Measurements from ENCODE around the gene LSR. TPM values are rescaled to one million over a fixed set of nuclear protein-coding genes. Genes with fewer than 3 reads are reported as not detected.
A peak's percentile ranks its signal among the peaks of the same experiment; 100 is the strongest.
"Not testable (repeated sequence)": the region's sequence is repeated elsewhere in the genome, so short reads cannot be mapped to it uniquely, and the experiment has no call there.

The LSR gene
- total RNA-seq, 1 donor from 2014 or later, result 2.8 TPM

- H3K27me3 Mint-ChIP-seq, result no peaks in the 10 kb centered on the region
- peaks cover 7% of the 10 kb centered on the region for H3K36me3 Mint-ChIP-seq (ENCODE audit: low read depth)
- peaks cover 4% of the 10 kb centered on the region for H3K9me3 Mint-ChIP-seq
- peaks cover 68% of the 10 kb centered on the region for H3K4me1 Mint-ChIP-seq
- no peak for DNase-seq
- intact Hi-C loops (cut with micrococcal nuclease), result loop anchor here (5.0 kb wide), 1 partner anchor 35 kb away; the partner anchor contains the start of gene LSR
- H3K27ac Mint-ChIP-seq, result peak overlapping the region; percentile 97
- H3K4me3 Mint-ChIP-seq, result peak overlapping the region; percentile 77
Observed at GRCh38 chr19:35212241-35212640, 36.6 kb upstream of the LSR start.

DNA sequence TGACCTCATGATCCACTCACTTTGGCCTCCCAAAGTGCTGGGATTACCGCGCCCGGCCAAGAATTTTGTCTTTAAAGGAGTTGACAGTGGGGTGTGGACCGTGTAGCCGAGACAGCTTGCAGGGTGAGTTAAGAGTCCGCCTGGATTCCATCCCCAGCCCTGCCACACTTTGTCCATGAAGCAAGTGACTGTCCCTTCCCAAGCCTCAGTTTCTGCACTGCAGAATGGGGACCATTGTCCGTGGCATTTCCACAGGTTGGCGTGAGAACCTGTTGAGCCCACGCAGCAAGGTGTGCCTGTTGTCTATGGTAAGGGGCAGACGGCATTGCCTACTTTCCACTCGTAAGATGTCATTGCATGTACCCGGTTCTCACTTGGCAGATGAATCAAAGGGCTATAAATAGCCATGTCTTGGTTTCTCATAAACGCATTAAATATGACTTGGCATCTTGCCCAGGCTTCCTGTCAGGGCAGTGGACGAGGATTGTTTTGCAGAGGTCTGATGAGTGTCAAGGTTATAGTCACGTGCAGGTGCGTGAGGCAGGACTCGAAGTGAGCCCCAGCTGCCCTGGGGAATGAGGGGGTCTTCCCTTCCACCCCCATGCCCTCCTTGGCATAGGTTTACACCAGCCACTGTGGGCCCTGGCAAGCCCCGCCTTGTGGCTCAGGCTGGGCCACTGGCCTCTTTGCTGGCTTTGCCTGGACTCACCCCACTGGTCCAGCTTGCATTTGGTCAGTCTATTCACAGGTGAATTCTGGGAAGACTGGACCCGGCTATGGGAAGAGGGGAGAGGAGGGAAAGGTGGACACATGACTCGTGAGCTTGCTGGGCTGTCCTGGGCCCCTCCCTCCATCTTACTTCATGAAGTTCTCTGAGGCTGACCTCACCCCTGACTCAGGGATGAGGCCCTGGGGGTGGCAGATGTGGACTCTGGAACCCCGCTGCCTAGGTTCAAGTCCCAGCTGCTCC, 34.9 kb upstream of the LSR start:
- peaks cover 56% of the 10 kb centered on the region for H3K4me1 Mint-ChIP-seq
- peak overlapping the region; percentile 84 for H3K27ac Mint-ChIP-seq
- H3K9me3 Mint-ChIP-seq, result no peaks in the 10 kb centered on the region
- H3K4me3 Mint-ChIP-seq, result peak overlapping the region; percentile 19
- peaks cover 3% of the 10 kb centered on the region for H3K36me3 Mint-ChIP-seq (ENCODE audit: low read depth)
- no peaks in the 10 kb centered on the region for H3K27me3 Mint-ChIP-seq
- intact Hi-C loops (cut with micrococcal nuclease), result loop anchor here (2.0 to 5.0 kb wide), 2 partner anchors 33 to 133 kb away; partner anchors contain the start of genes FFAR1 and LSR
- DNase-seq, result peak; percentile 88

GRCh38 chr19:35214766-35215422, 33.9 kb upstream of the LSR start:
- H3K36me3 Mint-ChIP-seq (ENCODE audit: low read depth), result peaks cover 7% of the 10 kb centered on the region
- no peak overlapping the region for H3K4me3 Mint-ChIP-seq
- no peak for DNase-seq
- intact Hi-C loops (cut with micrococcal nuclease), result loop anchor here (2.0 to 5.0 kb wide), 2 partner anchors 32 to 132 kb away; partner anchors contain the start of genes FFAR1 and LSR
- H3K27ac Mint-ChIP-seq, result peak overlapping the region; percentile 43
- peaks cover 4% of the 10 kb centered on the region for H3K9me3 Mint-ChIP-seq
- H3K4me1 Mint-ChIP-seq, result peaks cover 49% of the 10 kb centered on the region
- no peaks in the 10 kb centered on the region for H3K27me3 Mint-ChIP-seq

DNA sequence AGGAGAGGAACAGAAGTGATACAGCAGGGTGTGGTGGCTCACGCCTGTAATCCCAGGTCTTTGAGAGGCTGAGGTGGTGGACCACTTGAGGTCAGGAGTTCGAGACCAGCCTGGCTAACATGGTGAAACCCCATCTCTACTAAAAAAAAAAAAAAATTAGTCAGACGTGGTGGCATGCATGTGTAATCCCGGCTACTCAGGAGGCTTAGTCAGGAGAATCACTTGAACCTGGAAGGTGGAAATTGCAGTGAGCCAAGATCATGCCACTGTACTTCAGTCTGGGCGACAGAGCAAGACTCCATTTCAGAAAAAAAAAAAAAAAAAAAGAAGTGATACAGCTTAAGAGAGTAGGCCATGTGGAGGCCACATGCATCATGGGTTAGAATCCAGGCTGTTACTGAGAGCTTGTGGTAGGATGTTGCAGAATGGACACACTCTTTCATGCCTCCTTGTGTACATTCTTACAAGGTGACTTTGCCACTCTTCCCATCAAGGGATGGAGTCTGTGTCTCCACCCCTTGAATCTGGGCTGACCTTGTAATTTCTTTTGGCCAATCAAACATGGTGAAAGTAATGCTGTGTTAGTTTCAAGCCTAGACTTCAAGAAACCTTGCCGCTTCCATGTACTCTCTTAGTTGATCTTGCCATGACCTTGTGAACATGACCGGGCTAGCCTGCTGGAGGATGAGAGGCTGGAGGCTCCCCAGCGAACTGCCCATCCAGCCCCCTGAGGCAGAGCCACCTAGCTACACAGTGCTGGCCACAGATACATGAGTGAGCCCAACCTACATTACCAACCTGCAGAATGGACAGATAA, 32.6 kb upstream of the LSR start:
- no peak for DNase-seq
- no peaks in the 10 kb centered on the region for H3K27me3 Mint-ChIP-seq
- peaks cover 7% of the 10 kb centered on the region for H3K36me3 Mint-ChIP-seq (ENCODE audit: low read depth)
- peak overlapping the region; percentile 70 for H3K27ac Mint-ChIP-seq
- H3K4me1 Mint-ChIP-seq, result peaks cover 44% of the 10 kb centered on the region
- intact Hi-C loops (cut with micrococcal nuclease), result no loop called here
- H3K4me3 Mint-ChIP-seq, result no peak overlapping the region
- H3K9me3 Mint-ChIP-seq, result peaks cover 4% of the 10 kb centered on the region

GRCh38 chr19:35216833-35217648, 31.8 kb upstream of the LSR start:
- intact Hi-C loops (cut with micrococcal nuclease), result no loop called here
- H3K27ac Mint-ChIP-seq, result peak overlapping the region; percentile 70
- peaks cover 7% of the 10 kb centered on the region for H3K36me3 Mint-ChIP-seq (ENCODE audit: low read depth)
- peaks cover 37% of the 10 kb centered on the region for H3K4me1 Mint-ChIP-seq
- DNase-seq, result peak; percentile 87
- H3K27me3 Mint-ChIP-seq, result no peaks in the 10 kb centered on the region
- H3K4me3 Mint-ChIP-seq, result no peak overlapping the region
- H3K9me3 Mint-ChIP-seq, result peaks cover 4% of the 10 kb centered on the region

- H3K36me3 Mint-ChIP-seq (ENCODE audit: low read depth), result peaks cover 7% of the 10 kb centered on the region
- intact Hi-C loops (cut with micrococcal nuclease), result no loop called here
- no peak for DNase-seq
- peaks cover 31% of the 10 kb centered on the region for H3K4me1 Mint-ChIP-seq
- no peak overlapping the region for H3K27ac Mint-ChIP-seq
- peaks cover 4% of the 10 kb centered on the region for H3K9me3 Mint-ChIP-seq
- H3K27me3 Mint-ChIP-seq, result no peaks in the 10 kb centered on the region
- no peak overlapping the region for H3K4me3 Mint-ChIP-seq
Observed at GRCh38 chr19:35217649-35217990, 31.2 kb upstream of the LSR start.

- H3K27me3 Mint-ChIP-seq, result no peaks in the 10 kb centered on the region
- H3K4me1 Mint-ChIP-seq, result peaks cover 22% of the 10 kb centered on the region
- no peak overlapping the region for H3K4me3 Mint-ChIP-seq
- intact Hi-C loops (cut with micrococcal nuclease), result no loop called here
- H3K27ac Mint-ChIP-seq, result no peak overlapping the region
- no peak for DNase-seq
- H3K36me3 Mint-ChIP-seq (ENCODE audit: low read depth), result peaks cover 7% of the 10 kb centered on the region
- peaks cover 9% of the 10 kb centered on the region for H3K9me3 Mint-ChIP-seq
Observed at GRCh38 chr19:35219008-35219407, 29.8 kb upstream of the LSR start.

DNA sequence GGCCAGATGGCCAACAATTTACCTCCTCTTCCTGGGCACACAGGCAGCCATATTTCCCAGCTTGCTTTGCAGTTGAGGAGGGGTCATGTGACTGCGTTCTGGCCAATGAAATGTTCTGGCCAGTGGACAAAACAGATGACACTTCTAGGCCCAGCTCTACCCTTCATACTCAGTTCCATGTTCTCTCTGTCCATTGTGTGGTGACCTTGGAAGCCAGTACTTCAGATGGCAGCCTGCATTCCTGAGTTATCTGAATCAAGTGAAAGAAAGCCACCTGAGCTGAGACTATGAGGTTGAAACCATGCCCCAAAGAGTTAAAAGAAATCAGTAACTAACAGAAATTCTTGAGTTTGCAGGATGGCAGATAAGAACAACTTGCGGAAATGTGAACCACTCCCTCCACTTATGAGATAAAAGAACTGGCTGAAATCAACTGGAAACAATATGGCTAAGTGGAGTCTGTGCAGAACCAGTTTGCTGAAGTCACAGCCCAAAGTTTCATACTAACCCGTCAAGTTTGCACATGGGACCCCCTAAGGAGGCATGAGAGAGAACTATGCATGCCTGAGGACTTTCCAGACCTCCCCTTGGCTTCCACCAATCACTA, 28.4 kb upstream of the LSR start:
- intact Hi-C loops (cut with micrococcal nuclease), result no loop called here
- H3K9me3 Mint-ChIP-seq, result peaks cover 9% of the 10 kb centered on the region
- peaks cover 14% of the 10 kb centered on the region for H3K4me1 Mint-ChIP-seq
- H3K27ac Mint-ChIP-seq, result no peak overlapping the region
- no peak for DNase-seq
- no peaks in the 10 kb centered on the region for H3K27me3 Mint-ChIP-seq
- H3K4me3 Mint-ChIP-seq, result no peak overlapping the region
- peaks cover 7% of the 10 kb centered on the region for H3K36me3 Mint-ChIP-seq (ENCODE audit: low read depth)

DNA sequence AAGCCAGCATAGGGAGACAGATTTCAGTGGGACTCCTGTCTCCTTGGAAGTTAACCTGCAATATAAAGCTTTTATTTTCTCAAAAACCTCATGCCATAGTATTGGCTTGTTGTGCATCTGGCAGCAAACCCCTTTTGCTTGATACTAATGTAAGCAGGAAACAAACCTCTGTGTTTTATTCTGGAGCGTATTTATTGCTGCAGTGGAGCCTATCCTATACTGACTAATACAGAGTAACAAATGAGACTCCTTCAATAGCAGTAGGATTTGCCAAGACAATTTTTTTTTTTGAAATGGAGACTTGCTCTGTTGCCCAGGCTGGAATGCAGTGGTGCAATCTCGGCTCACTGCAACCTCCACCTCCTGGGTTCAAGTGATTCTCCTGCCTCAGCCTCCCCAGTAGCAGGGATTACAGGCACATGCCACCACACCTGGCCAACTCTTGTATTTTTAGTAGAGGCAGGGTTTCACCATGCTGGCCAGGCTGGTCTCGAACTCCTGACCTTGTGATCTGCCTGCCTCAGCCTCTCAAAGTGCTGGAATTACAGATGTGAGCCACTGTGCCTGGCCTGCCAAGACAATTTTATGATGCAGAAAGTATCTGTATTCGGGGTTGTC, 27.7 kb upstream of the LSR start:
- H3K27ac Mint-ChIP-seq; H3K36me3 Mint-ChIP-seq (ENCODE audit: low read depth); H3K27me3 Mint-ChIP-seq; intact Hi-C loops (cut with micrococcal nuclease); H3K4me3 Mint-ChIP-seq; H3K9me3 Mint-ChIP-seq; DNase-seq: not testable (repeated sequence)
- H3K4me1 Mint-ChIP-seq, result peaks cover 18% of the 10 kb centered on the region

DNA sequence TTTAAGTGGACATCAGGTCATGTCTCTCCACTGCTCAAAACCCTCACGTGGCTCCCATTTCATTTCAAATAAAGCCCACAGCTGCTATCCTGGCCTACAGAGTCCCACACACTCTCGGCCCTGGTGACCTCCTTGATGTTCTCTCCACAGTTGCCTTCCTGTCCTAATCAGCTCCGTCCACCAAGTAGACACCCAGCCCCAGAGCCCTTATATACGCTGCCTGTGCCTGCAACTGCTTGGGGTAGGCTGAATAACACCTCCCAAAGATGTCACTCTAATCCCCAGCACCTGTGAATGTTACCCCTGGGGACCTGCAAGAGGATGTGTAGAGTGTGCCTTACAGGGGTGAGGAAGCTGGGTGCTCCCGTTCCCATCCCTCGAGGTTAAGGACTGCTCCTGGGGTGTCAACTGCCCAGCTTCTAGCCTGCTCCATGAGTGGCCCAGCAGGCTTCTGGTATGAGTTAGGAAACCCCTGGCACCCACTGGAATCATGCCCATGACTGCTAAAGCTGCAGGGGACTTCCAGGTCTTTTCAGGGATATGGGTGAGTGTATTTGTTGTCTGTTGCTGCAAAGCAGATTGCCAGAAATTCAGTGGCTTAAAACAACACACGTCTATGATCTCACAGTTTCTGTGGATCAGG, 26.3 kb upstream of the LSR start:
- Mint-ChIP-seq H3K27ac (no peak overlapping the region), H3K36me3 (ENCODE audit: low read depth) (peaks cover 3% of the 10 kb centered on the region), H3K4me1 (peaks cover 12% of the 10 kb centered on the region), H3K4me3 (no peak overlapping the region), H3K27me3 (no peaks in the 10 kb centered on the region), H3K9me3 (peaks cover 9% of the 10 kb centered on the region)
- no peak for DNase-seq
- intact Hi-C loops (cut with micrococcal nuclease), result no loop called here

- Mint-ChIP-seq H3K36me3 (ENCODE audit: low read depth) (peaks cover 3% of the 10 kb centered on the region), H3K4me1 (peaks cover 12% of the 10 kb centered on the region), H3K27me3 (no peaks in the 10 kb centered on the region), H3K27ac (no peak overlapping the region), H3K9me3 (peaks cover 9% of the 10 kb centered on the region), H3K4me3 (no peak overlapping the region)
- DNase-seq, result no peak
- intact Hi-C loops (cut with micrococcal nuclease), result no loop called here
Observed at GRCh38 chr19:35223084-35223790, 25.6 kb upstream of the LSR start.
